SIG-M5 treated with dmso at 0.1 percent for 504 hours (cell line): ENCODE measurements around the gene TACO1.

Experiments used
- DNase-seq: peaks from one replicate; lab custom pipeline; 2025; ENCODE audit not compliant: unreplicated experiment; lab: John Stamatoyannopoulos, UW

Gene TACO1

GRCh38 chr17:63600569-63601438 is at the start of gene TACO1:
Gene TACO1, plus strand, starts transcription at chr17:63600895. Its CDS starts 189 bp downstream, at chr17:63601084.
- peak; percentile 87 for DNase-seq

GRCh38 chr17:63552211-63552610 is 48.5 kb upstream of the TACO1 start:
- DNase-seq = no peak

GRCh38 chr17:63555500-63556156 is 45.1 kb upstream of the TACO1 start:
- DNase-seq = peak; percentile 43

GRCh38 chr17:63557416-63557815 is 43.3 kb upstream of the TACO1 start:
- no peak for DNase-seq

- DNase-seq = no peak
Measured at GRCh38 chr17:63558441-63558840, 42.3 kb upstream of the TACO1 start.

GRCh38 chr17:63561819-63562218 is 38.9 kb upstream of the TACO1 start:
- no peak for DNase-seq

GRCh38 chr17:63563339-63563738 is 37.4 kb upstream of the TACO1 start:
- DNase-seq = no peak

- no peak for DNase-seq
Measured at GRCh38 chr17:63564562-63564961, 36.1 kb upstream of the TACO1 start.

- no peak for DNase-seq
Measured at GRCh38 chr17:63567229-63567628, 33.5 kb upstream of the TACO1 start.

GRCh38 chr17:63568563-63568962 is 32.1 kb upstream of the TACO1 start:
- DNase-seq = no peak

- peak; percentile 87 for DNase-seq
Measured at GRCh38 chr17:63571632-63572310, 28.9 kb upstream of the TACO1 start.

- DNase-seq = no peak
Measured at GRCh38 chr17:63573634-63574033, 27.1 kb upstream of the TACO1 start.

GRCh38 chr17:63578027-63578768 is 22.5 kb upstream of the TACO1 start:
- no peak for DNase-seq

- no peak for DNase-seq
Measured at GRCh38 chr17:63578769-63579111, 22.0 kb upstream of the TACO1 start.

GRCh38 chr17:63579633-63580032 is 21.1 kb upstream of the TACO1 start:
- DNase-seq = peak; percentile 34

GRCh38 chr17:63587770-63588169 is 12.9 kb upstream of the TACO1 start:
- no peak for DNase-seq

- no peak for DNase-seq
Measured at GRCh38 chr17:63588797-63589196, 11.9 kb upstream of the TACO1 start.

- no peak for DNase-seq
Measured at GRCh38 chr17:63589646-63590045, 11.0 kb upstream of the TACO1 start.

- DNase-seq = no peak
Measured at GRCh38 chr17:63592797-63593196, 7.9 kb upstream of the TACO1 start.

- DNase-seq = no peak
Measured at GRCh38 chr17:63595132-63595531, 5.6 kb upstream of the TACO1 start.
